OCI-LY7 (cell line): ENCODE data around the gene EIF4ENIF1.

Experiments
- EZH2phosphoT487 ChIP-seq: fragments of 200-600 bp; sonication (generic); IDR thresholded peaks from 2 replicates; pipeline ENCODE4 v1.6.1; 2018; ENCODE audit warnings: low read depth, borderline replicate concordance, mild to moderate bottlenecking, mixed run types, antibody characterized with exemption, low read length, moderate library complexity, mixed read lengths
- TF ChIP-seq, protein P1 (sequence below): fragments of 200-600 bp; sonication (generic); conservative IDR thresholded peaks from 2 replicates; pipeline ENCODE4 v1.5.1; 2014; ENCODE audit warnings: mild to moderate bottlenecking, antibody characterized with exemption, low read length, moderate library complexity, mixed read lengths

DNA sequence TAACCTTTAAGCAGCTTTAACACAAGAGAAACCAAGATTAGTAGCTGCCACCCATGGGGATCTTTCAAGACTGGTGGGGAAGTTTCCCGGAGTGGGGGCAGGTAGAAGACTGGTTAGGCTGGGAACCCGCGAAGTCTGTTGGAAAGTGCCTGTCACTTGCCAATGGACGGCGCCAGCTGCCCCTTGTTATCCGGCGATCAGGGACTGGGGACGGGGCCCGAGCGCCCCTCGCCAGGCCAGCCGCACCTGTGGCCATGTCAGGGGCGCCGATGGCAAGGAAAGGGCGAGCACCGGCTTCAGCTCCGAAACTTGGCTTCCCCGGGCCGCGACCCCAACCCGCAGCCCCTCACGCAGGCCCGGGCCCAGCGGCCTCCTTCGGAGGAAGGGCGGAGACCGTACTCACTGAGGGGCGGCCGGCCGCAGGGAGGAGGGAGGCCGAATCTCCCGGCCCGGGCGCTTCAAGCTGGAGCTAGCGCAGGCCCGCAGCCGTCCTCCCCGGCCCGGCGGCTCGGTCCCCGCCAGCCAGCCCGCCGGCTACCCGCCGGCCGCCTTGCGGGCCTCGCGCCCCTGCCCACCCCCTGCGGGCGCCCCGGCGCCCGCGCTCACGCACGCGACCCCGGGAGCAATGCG is 539 bp downstream of the EIF4ENIF1 start:
- TF ChIP-seq, protein P1, sequence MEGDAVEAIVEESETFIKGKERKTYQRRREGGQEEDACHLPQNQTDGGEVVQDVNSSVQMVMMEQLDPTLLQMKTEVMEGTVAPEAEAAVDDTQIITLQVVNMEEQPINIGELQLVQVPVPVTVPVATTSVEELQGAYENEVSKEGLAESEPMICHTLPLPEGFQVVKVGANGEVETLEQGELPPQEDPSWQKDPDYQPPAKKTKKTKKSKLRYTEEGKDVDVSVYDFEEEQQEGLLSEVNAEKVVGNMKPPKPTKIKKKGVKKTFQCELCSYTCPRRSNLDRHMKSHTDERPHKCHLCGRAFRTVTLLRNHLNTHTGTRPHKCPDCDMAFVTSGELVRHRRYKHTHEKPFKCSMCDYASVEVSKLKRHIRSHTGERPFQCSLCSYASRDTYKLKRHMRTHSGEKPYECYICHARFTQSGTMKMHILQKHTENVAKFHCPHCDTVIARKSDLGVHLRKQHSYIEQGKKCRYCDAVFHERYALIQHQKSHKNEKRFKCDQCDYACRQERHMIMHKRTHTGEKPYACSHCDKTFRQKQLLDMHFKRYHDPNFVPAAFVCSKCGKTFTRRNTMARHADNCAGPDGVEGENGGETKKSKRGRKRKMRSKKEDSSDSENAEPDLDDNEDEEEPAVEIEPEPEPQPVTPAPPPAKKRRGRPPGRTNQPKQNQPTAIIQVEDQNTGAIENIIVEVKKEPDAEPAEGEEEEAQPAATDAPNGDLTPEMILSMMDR = no peak
- TF ChIP-seq EZH2phosphoT487 = no peak
